NK-92 treated with Interleukin-12 subunit alpha and Interleukin-12 subunit beta, amount 100 ng/mL, for 24 hours (cell line): ENCODE measurements around the gene ACKR4.
"Not testable (repeated sequence)": the region's sequence is repeated elsewhere in the genome, so short reads cannot be mapped to it uniquely, and the experiment has no call there.

Source experiments
- DNase-seq: peaks from one replicate; lab custom pipeline; 2025; lab: John Stamatoyannopoulos, UW

Gene ACKR4

GRCh38 chr3:132596816-132597433 lies at the start of gene ACKR4:
ACKR4 (plus strand) TSS chr3:132597270; CDS start chr3:132600398, 3,128 bp downstream.
- no peak for DNase-seq

GRCh38 chr3:132549169-132549568 lies 47.9 kb upstream of the ACKR4 start:
- no peak for DNase-seq

- no peak for DNase-seq
These were observed 47.0 kb upstream of the ACKR4 start for GRCh38 chr3:132549890-132550578.

- DNase-seq: no peak
These were observed 46.3 kb upstream of the ACKR4 start for GRCh38 chr3:132550579-132551305.

- DNase-seq: no peak
These were observed 43.2 kb upstream of the ACKR4 start for GRCh38 chr3:132553826-132554225.

GRCh38 chr3:132554437-132554836 lies 42.6 kb upstream of the ACKR4 start:
- no peak for DNase-seq

- DNase-seq: no peak
These were observed 41.6 kb upstream of the ACKR4 start for GRCh38 chr3:132555306-132556035.

GRCh38 chr3:132556036-132556386 lies 41.1 kb upstream of the ACKR4 start:
- DNase-seq: not testable (repeated sequence)

- DNase-seq: no peak
These were observed 40.4 kb upstream of the ACKR4 start for GRCh38 chr3:132556508-132557159.

GRCh38 chr3:132561003-132561402 lies 36.1 kb upstream of the ACKR4 start:
- no peak for DNase-seq

GRCh38 chr3:132563420-132564069 lies 33.5 kb upstream of the ACKR4 start:
- DNase-seq: no peak

- DNase-seq: no peak
These were observed 33.0 kb upstream of the ACKR4 start for GRCh38 chr3:132564070-132564465.

- DNase-seq: no peak
These were observed 28.6 kb upstream of the ACKR4 start for GRCh38 chr3:132568422-132568821.

GRCh38 chr3:132569153-132569552 lies 27.9 kb upstream of the ACKR4 start:
- no peak for DNase-seq

- DNase-seq: no peak
These were observed 27.5 kb upstream of the ACKR4 start for GRCh38 chr3:132569580-132569979.

- DNase-seq: no peak
These were observed 27.1 kb upstream of the ACKR4 start for GRCh38 chr3:132570016-132570415.

GRCh38 chr3:132573797-132574211 lies 23.3 kb upstream of the ACKR4 start:
- no peak for DNase-seq

- no peak for DNase-seq
These were observed 9.7 kb upstream of the ACKR4 start for GRCh38 chr3:132587401-132587800.

GRCh38 chr3:132592216-132592615 lies 4.9 kb upstream of the ACKR4 start:
- no peak for DNase-seq

- DNase-seq: no peak
These were observed 3.7 kb upstream of the ACKR4 start for GRCh38 chr3:132593241-132593946.

- no peak for DNase-seq
These were observed 3.1 kb upstream of the ACKR4 start for GRCh38 chr3:132593947-132594323.
